HG02870 (cell line): ENCODE measurements around the gene FOXP4.

ENCODE experiments used
- ATAC-seq: cut with Tn5 transposase; IDR thresholded peaks from one replicate; pipeline ENCODE4 v1.9.1; 2021; ENCODE audit warnings: mild to moderate bottlenecking, moderate library complexity; ENCODE audit not compliant: unreplicated experiment

Gene FOXP4

GRCh38 chr6:41561931-41562911 is 16.0 kb downstream of the FOXP4 start:
- no peak for ATAC-seq

GRCh38 chr6:41563060-41563776 is 17.0 kb downstream of the FOXP4 start:
- ATAC-seq, result no peak

- no peak for ATAC-seq
Measured at GRCh38 chr6:41564448-41565142, 18.4 kb downstream of the FOXP4 start.

- no peak for ATAC-seq
Measured at GRCh38 chr6:41565701-41566100, 19.5 kb downstream of the FOXP4 start.

- no peak for ATAC-seq
Measured at GRCh38 chr6:41566961-41567360, 20.8 kb downstream of the FOXP4 start.

- no peak for ATAC-seq
Measured at GRCh38 chr6:41567684-41568083, 21.5 kb downstream of the FOXP4 start.

- ATAC-seq, result no peak
Measured at GRCh38 chr6:41568202-41568584, 22.0 kb downstream of the FOXP4 start.

GRCh38 chr6:41568585-41569384 is 22.6 kb downstream of the FOXP4 start:
- ATAC-seq, result no peak

- no peak for ATAC-seq
Measured at GRCh38 chr6:41570259-41570615, 24.1 kb downstream of the FOXP4 start.

GRCh38 chr6:41571021-41571780 is 25.0 kb downstream of the FOXP4 start:
- no peak for ATAC-seq

- ATAC-seq, result no peak
Measured at GRCh38 chr6:41572613-41573012, 26.4 kb downstream of the FOXP4 start.

- no peak for ATAC-seq
Measured at GRCh38 chr6:41573276-41573675, 27.1 kb downstream of the FOXP4 start.

- ATAC-seq, result no peak
Measured at GRCh38 chr6:41573985-41574384, 27.8 kb downstream of the FOXP4 start.

- ATAC-seq, result no peak
Measured at GRCh38 chr6:41575598-41575997, 29.4 kb downstream of the FOXP4 start.

- no peak for ATAC-seq
Measured at GRCh38 chr6:41576667-41577066, 30.5 kb downstream of the FOXP4 start.

GRCh38 chr6:41577356-41578216 is 31.4 kb downstream of the FOXP4 start:
- no peak for ATAC-seq

- ATAC-seq, result no peak
Measured at GRCh38 chr6:41578217-41579087, 32.3 kb downstream of the FOXP4 start.

GRCh38 chr6:41579088-41579610 is 33.0 kb downstream of the FOXP4 start:
- no peak for ATAC-seq
